Measurements from ENCODE around the gene NMRK1. TPM values are rescaled to one million over a fixed set of nuclear protein-coding genes. Genes with fewer than 3 reads are reported as not detected.

Gene NMRK1
- polyA plus RNA-seq, 1 donor from 2014 or later: 12.9 TPM

GRCh38 chr9:75053869-75054268, 34.1 kb downstream of the NMRK1 start:
- Histone ChIP-seq H4K20me1 (ENCODE audit: insufficient read depth) (no peaks in the 10 kb centered on the region), H3K27ac (ENCODE audit: low read length) (no peak overlapping the region), H3K9me3 (ENCODE audit: low read length) (no peaks in the 10 kb centered on the region), H3K36me3 (ENCODE audit: insufficient read depth, low read length) (no peaks in the 10 kb centered on the region), H3K4me2 (ENCODE audit: low read length) (no peak overlapping the region), H3K9ac (ENCODE audit: low read length) (no peak overlapping the region), H2AFZ (ENCODE audit: low read depth, low read length) (no peak overlapping the region), H3K9me2 (ENCODE audit: insufficient read depth, low read length) (no peaks in the 10 kb centered on the region), H3K27me3 (ENCODE audit: insufficient read depth, low read depth, low read length) (no peaks in the 10 kb centered on the region), H3K4me3 (ENCODE audit: low read length) (no peak overlapping the region), H3F3A (ENCODE audit: insufficient read depth, low read length, poor library complexity, severe bottlenecking) (no peaks in the 10 kb centered on the region), H3K79me2 (replicated peaks; ENCODE audit: insufficient read depth, low read length) (no peaks in the 10 kb centered on the region)
- TF ChIP-seq TAF1 (IDR thresholded peaks at IDR 0.05; ENCODE audit: low read depth) (no peak), REST (IDR thresholded peaks at IDR 0.05; ENCODE audit: borderline replicate concordance) (no peak), SMC3 (conservative IDR thresholded peaks at IDR 0.05; ENCODE audit: poor library complexity) (no peak), RAD21 (conservative IDR thresholded peaks at IDR 0.05) (no peak), EP300 (conservative IDR thresholded peaks at IDR 0.05; ENCODE audit: poor library complexity, severe bottlenecking) (no peak), EZH2 (IDR thresholded peaks at IDR 0.05; ENCODE audit: borderline replicate concordance, insufficient read depth, low read length, poor library complexity, severe bottlenecking) (no peak), CTCF (IDR thresholded peaks at IDR 0.05; ENCODE audit: poor library complexity, severe bottlenecking) (no peak), MXI1 (conservative IDR thresholded peaks at IDR 0.05; ENCODE audit: poor library complexity, severe bottlenecking) (no peak), POLR2AphosphoS5 (IDR thresholded peaks at IDR 0.05) (no peak)

GRCh38 chr9:75051285-75051684, 36.7 kb downstream of the NMRK1 start:
- no peak overlapping the region for H2AFZ ChIP-seq (ENCODE audit: low read depth, low read length)
- no peaks in the 10 kb centered on the region for H3F3A ChIP-seq (ENCODE audit: insufficient read depth, low read length, poor library complexity, severe bottlenecking)
- H3K4me2 ChIP-seq (ENCODE audit: low read length): no peak overlapping the region
- no peaks in the 10 kb centered on the region for H3K9me3 ChIP-seq (ENCODE audit: low read length)
- no peak for TF ChIP-seq RAD21 (conservative IDR thresholded peaks at IDR 0.05)
- no peak for TF ChIP-seq EZH2 (IDR thresholded peaks at IDR 0.05; ENCODE audit: borderline replicate concordance, insufficient read depth, low read length, poor library complexity, severe bottlenecking)
- no peak for TF ChIP-seq SMC3 (conservative IDR thresholded peaks at IDR 0.05; ENCODE audit: poor library complexity)
- H3K9ac ChIP-seq (ENCODE audit: low read length): no peak overlapping the region
- H3K4me3 ChIP-seq (ENCODE audit: low read length): no peak overlapping the region
- no peaks in the 10 kb centered on the region for H3K36me3 ChIP-seq (ENCODE audit: insufficient read depth, low read length)
- no peaks in the 10 kb centered on the region for H3K9me2 ChIP-seq (ENCODE audit: insufficient read depth, low read length)
- no peaks in the 10 kb centered on the region for H4K20me1 ChIP-seq (ENCODE audit: insufficient read depth)
- no peak overlapping the region for H3K27ac ChIP-seq (ENCODE audit: low read length)
- H3K79me2 ChIP-seq (replicated peaks; ENCODE audit: insufficient read depth, low read length): no peaks in the 10 kb centered on the region
- H3K27me3 ChIP-seq (ENCODE audit: insufficient read depth, low read depth, low read length): no peaks in the 10 kb centered on the region

- no peaks in the 10 kb centered on the region for H3F3A ChIP-seq (ENCODE audit: insufficient read depth, low read length, poor library complexity, severe bottlenecking)
- TF ChIP-seq EP300 (conservative IDR thresholded peaks at IDR 0.05; ENCODE audit: poor library complexity, severe bottlenecking) (no peak), TAF1 (IDR thresholded peaks at IDR 0.05; ENCODE audit: low read depth) (no peak), RAD21 (conservative IDR thresholded peaks at IDR 0.05) (no peak), SMC3 (conservative IDR thresholded peaks at IDR 0.05; ENCODE audit: poor library complexity) (no peak), REST (IDR thresholded peaks at IDR 0.05; ENCODE audit: borderline replicate concordance) (no peak), CTCF (IDR thresholded peaks at IDR 0.05; ENCODE audit: poor library complexity, severe bottlenecking) (no peak), EZH2 (IDR thresholded peaks at IDR 0.05; ENCODE audit: borderline replicate concordance, insufficient read depth, low read length, poor library complexity, severe bottlenecking) (no peak), POLR2AphosphoS5 (IDR thresholded peaks at IDR 0.05) (no peak), MXI1 (conservative IDR thresholded peaks at IDR 0.05; ENCODE audit: poor library complexity, severe bottlenecking) (no peak)
- no peaks in the 10 kb centered on the region for H3K9me3 ChIP-seq (ENCODE audit: low read length)
- no peak overlapping the region for H3K4me2 ChIP-seq (ENCODE audit: low read length)
- H4K20me1 ChIP-seq (ENCODE audit: insufficient read depth): no peaks in the 10 kb centered on the region
- no peaks in the 10 kb centered on the region for H3K79me2 ChIP-seq (replicated peaks; ENCODE audit: insufficient read depth, low read length)
- H3K9me2 ChIP-seq (ENCODE audit: insufficient read depth, low read length): no peaks in the 10 kb centered on the region
- H2AFZ ChIP-seq (ENCODE audit: low read depth, low read length): no peak overlapping the region
- no peaks in the 10 kb centered on the region for H3K27me3 ChIP-seq (ENCODE audit: insufficient read depth, low read depth, low read length)
- no peak overlapping the region for H3K9ac ChIP-seq (ENCODE audit: low read length)
- H3K4me3 ChIP-seq (ENCODE audit: low read length): no peak overlapping the region
- no peaks in the 10 kb centered on the region for H3K36me3 ChIP-seq (ENCODE audit: insufficient read depth, low read length)
- H3K27ac ChIP-seq (ENCODE audit: low read length): no peak overlapping the region
These were observed 40.4 kb downstream of the NMRK1 start for GRCh38 chr9:75047506-75047905.
